IPS-18c (cell line): Measurements from ENCODE around the gene RER1.

Source experiments
- H3K4me3 ChIP-seq: 2 replicates; pipeline ENCODE4 v1.7.0; 2013; ENCODE audit warnings: low read depth, mild to moderate bottlenecking, low read length, moderate library complexity; ENCODE audit not compliant: insufficient read depth
- H3K9me3 ChIP-seq: one replicate; pipeline ENCODE4 v1.6.1; 2013; ENCODE audit warnings: mild to moderate bottlenecking, low read length, moderate library complexity; ENCODE audit not compliant: control insufficient read depth, insufficient read depth

Gene RER1

DNA sequence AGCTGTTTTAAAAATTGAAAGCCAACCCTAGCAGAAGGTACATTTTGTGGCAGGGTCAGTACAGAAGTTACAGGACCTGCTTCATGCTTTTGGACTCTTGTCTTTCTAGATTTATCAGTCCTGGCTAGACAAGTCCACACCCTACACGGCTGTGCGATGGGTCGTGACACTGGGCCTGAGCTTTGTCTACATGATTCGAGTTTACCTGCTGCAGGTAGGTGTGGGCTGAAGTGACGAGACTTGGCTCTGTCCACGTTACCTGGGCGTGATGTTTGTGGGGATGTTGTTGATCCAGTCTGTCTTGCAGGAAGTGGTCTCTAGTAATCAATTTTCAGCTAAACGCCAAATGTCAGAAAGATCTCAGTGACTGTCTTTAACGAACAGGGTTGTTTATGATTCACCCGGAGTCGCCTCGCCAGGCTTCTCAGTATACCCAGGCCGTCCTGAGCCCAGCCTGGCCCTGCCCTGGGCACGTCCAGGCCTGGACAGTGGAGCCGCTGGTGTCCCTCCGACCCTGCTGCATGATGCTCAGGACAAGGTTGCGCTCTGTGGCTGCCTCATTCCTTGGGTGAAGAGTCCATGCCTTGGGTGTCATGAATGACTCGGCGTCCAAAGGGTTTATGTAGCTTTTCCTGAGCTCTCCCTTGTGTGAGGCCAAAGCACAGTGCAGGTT is 5.5 kb downstream of the RER1 start:
- no peak overlapping the region for H3K4me3 ChIP-seq
- no peaks in the 10 kb centered on the region for H3K9me3 ChIP-seq

DNA sequence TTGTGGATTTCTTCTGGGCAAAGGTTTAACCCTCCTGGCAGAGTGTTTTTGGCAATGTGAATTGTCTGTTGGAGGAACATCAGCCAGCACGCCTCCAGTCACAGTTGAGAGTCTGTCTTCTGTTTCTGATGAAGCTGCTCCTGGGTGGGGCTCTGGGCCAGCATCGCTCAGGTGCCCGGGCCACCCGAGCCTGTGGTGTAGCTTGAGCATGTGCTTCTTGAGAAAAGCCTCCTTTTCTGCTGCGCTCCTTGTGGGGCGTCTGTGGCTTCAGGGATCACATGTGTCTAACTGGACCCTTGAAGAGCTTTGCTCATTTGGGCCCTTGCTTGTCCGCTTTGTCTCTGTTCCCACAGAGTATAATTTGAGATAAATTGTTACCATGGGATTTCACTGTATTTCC is 7.2 kb downstream of the RER1 start:
- Histone ChIP-seq H3K9me3 (no peaks in the 10 kb centered on the region), H3K4me3 (no peak overlapping the region)

DNA sequence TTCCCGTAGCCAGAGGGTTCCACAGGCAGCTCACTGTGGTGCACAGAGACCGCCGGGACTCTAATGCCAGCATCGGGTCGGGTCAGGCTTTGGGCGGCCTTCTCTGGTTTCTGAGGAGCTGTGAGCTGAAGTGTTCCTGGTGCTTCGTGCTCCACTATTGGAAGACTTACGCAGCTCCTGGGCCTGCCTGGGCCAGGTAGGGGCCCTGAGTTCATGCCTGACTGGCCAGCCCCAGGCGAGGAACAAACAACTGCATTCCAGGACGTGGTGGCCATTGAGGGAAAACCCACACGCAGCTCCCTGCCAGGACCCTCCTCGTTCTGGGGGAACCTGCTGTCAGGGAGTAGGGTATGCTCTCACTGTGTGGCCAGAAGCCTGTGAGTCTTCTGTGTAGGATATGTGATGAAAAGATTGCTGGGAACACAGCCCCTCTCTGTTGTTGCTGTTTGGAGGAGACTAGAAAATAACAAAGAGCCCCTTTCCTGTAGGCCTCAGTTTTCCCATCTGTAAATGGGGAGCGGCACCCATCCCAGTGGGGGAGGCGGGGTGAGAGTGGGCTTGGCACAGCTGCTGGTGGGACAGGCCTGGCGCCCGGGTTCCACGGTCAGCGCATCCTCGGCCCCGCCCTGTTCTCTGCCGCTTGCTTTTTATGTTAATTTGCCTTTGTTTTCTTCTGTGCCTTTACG is 8.4 kb downstream of the RER1 start:
- H3K4me3 ChIP-seq, result no peak overlapping the region

DNA sequence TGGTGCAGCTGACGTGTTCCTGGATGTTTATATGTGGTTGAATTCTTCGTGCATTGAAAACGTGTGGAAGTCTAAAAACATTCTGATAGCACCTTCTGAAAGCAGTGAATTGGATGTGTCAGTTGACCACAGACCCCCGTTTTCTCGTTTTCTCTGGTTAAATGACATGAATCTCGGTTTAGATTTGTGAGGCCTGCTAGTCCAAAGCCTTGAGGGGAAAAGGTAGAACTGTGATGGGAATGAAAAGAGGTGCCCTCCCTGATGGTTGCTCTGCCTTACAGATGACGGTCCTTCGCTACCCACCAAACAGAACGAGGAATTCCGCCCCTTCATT is 8.9 kb downstream of the RER1 start:
- Histone ChIP-seq H3K4me3 (no peak overlapping the region), H3K9me3 (no peaks in the 10 kb centered on the region)

More for the DNA sequence above, 8.4 kb downstream of the RER1 start:
- no peaks in the 10 kb centered on the region for H3K9me3 ChIP-seq

DNA sequence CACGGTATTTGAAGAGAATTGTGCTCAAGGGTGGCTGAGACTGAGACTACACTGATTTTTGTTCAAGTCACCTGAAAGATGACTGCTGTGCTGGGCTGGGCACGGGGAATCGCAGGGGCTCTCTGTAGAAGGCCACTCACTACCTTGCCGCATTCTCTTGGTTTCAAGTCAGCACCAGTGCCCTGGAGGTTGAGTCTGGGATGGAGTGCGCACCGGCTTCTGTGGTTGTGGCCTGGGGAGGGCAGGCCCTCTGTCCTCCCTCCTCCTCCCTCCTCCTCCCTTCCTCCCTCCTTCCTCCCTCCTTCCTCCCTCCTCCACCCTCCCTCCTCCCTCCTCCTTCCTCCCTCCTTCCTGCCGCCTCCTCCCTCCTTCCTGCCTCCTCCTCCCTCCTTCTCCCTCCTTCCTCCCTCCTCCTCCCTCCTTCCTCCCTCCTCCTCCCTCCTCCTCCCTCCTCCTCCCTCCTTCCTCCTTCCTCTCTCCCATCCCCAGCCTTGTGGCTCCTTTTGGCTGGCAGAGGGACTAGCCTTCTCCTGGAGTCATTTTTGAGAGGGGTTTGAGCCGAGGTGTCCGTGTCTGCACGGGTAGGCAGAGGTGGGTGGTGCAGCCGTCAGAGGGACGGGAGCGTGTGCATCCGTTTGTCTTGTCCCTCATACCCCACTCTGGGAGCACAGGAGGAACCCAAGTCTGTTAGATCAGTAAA is 9.5 kb downstream of the RER1 start:
- H3K4me3 ChIP-seq, result no peak overlapping the region
- no peaks in the 10 kb centered on the region for H3K9me3 ChIP-seq

DNA sequence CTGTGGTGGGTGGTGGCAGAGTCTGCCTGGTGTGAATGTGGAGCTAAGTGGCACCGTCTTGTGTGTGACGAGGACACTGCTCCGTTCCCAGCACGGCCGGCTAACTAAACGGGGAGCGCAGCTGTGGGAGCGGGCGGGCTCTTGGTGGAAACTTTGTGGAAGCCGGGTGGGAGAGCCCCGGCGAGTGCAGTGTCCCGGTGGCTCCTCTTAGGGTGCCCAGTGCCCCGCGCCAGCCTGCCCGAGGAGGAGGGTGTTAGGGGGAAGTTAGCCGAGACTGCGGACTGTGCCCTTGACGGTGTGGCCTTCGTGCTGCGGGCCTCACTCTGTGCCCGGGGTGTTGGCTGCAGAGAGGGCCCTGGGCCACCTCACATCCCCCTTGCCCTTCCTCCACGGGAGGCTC is 10.8 kb downstream of the RER1 start:
- no peak overlapping the region for H3K4me3 ChIP-seq
- H3K9me3 ChIP-seq, result no peaks in the 10 kb centered on the region

DNA sequence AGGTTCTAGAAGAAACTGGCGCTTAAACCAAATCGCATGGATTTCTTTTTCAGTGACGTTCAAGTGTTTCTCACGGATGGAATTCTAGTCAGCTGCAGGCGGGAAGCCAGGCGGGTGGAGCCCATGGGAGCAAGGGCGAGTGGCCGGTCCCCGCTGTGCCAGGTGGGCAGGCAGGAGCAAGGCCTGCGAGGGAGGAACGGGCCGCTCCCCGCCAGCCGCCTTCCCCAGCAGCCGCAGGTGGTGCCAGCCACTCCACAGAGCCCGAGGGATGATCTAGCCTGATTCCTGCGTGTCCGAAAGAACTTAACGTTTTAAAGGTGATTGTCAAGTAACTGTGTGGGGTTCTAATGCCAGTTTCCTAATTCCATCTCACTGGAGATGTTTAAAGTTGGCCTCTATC is 11.6 kb downstream of the RER1 start:
- Histone ChIP-seq H3K4me3 (no peak overlapping the region), H3K9me3 (no peaks in the 10 kb centered on the region)

DNA sequence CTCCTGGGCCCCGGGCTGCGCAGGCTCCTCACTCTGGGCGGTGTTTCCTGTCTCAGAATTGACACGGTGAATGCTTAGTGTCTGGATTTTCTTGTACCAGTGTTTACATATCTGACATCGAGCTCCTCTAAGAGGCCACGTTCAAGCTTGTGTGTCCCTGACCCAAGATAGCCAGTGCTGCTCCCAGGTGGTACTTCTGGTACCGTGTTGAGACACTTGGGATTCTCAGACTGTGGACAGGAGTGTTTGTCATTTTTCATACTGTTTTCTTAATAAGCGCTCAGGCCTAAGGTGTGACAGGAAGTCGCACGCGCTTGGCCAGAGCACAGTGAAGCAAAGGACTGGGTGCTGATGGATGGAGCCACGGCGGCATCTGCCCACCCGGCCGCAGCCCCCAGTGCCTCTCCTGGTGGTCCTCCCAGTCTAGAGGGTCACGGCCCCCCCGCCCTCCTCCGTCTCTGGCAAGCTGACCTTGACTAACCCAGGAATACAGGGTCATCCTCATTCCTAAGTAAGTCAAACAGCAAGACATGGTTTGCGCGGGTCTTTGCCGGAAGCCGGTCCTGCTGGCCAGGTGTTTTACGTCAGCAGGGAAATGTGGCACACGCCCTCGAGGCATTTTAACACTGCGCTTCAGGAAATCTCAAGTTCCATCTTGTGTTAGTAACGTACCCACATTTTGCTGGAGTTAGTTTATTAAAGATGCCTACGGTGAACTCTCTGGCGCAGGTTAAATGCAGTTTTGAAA is 12.7 kb downstream of the RER1 start:
- no peaks in the 10 kb centered on the region for H3K9me3 ChIP-seq
- no peak overlapping the region for H3K4me3 ChIP-seq

DNA sequence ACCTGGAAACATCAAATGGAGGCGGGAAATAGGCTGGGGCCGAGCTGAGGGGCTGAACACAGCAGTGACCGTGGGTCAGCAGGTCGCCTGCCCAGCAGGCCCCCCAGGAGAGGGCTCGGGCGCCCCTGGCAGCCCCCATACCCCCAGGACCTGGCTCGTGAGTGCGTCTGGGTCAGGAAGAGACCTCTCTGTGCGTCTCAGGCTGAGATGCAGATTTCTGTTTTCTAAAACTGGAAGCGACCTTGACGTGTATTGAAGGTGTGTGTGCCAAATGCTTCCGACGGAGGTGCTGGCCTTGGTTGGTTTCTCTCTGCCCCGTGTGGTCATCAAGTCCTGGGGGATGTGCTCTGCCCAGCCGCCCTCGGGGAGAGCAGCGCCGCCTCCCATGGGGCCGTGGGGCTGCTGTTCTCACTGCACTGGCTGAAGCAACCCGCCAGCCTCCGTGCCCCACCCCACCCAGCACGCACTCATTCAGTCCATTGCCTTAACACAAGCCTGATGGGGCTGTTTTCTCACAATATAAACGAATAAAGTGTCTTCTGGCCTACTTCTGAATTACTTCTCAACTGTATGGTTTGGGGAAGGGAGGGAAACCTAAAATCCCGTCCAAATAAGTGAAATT is 13.4 kb downstream of the RER1 start:
- Histone ChIP-seq H3K4me3 (no peak overlapping the region), H3K9me3 (no peaks in the 10 kb centered on the region)

DNA sequence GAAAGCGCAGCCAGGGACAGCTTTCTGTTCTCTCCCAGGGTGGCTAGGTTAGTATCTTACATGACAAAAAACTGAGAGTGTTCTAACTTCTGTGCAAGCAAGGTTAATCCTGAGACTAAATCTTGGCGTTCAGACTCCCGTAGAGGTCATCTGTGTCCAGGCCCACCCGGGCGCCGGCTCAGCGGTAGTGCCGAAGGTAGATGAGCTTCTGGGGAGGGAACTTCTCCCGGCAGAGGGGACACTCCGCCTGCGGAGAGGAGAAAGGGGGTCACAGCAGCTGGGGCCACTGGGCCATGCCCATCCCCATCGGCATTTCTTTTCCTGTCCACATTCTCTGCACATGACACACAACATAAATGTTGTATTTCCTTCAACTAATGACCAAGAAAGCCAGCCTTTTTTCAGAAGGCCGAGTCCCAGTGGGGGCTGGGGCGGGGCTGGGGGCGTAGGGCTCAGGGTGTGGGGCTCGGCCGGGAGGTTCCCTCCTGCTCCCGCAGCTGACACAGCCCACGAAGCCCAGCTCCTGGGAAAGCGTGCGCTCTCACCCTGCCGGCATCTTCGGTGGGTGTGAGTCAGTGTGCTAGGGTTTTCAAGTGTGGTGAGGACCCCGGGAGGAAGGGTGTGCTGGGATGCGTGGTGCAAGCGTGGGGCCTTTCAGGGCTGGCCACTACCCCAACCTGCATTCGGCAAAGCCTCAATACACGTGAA is 14.1 kb downstream of the RER1 start:
- no peak overlapping the region for H3K4me3 ChIP-seq
- no peaks in the 10 kb centered on the region for H3K9me3 ChIP-seq

DNA sequence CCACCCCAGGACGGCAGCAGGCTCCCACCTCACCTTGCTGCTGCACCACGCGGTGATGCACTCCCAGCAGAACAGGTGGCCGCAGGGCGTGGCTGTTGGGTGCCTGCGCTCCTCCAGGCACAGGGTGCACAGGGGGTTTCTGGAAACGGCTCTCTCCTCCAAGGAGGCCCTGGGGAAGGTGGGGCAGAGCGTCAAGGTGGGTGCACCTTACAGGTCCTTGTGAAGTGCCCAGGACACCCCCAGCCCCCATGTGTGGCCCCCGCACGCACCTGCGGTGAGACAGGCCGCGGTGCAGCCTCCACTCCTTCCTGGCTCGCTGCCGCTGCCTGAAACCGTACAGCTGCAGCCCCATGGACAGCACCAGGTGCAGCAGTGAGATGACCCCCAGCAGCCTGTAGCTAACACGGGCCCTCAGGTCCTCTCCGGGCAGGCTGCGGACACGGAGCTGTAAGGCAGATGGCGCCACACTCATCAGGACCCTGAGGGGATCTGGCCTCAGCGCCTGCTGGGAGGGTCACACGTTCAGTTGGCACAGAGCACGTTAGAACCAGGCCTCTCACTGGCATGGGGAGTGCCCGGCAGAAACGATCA is 14.9 kb downstream of the RER1 start:
- H3K4me3 ChIP-seq, result no peak overlapping the region
- H3K9me3 ChIP-seq, result no peaks in the 10 kb centered on the region

DNA sequence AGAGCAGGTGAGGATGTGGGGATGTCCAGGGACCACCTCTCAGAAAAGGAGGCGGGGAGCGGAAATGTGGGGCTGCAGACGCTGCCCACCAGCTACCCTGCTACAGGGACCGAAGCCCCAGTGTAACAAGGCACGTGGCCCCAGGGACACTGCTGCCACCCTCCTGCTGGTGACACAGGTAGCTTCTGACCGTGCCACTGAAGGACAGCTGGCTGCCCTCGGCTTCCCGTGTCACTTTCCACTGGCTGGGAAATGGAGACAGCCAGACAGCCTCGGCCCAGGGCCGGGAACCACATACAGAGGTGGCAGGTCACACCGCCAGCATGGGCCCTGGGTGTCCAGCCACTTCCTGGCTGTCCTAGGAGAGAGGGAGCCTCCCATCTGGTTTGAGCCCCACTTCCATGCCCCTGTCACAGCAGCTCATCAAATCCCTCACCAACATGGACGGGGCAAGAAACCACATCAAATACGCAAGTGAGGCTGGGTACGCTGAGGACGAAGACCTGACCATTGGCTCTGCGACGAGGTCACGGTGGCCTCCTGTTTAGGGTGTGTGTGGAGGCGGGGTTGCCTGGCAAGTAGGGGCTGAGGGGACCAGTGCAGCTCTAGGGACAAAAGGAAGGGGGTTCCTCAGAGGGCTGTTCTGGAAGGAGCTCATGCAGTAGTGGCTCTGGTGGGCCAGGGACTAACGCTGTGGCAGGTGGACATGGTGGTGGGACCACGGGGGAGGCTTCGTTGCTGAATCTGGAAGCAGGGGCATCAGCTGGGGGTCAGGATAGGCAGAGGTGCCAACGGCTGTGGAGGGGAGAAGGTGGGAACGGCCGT is 15.7 kb downstream of the RER1 start:
- Histone ChIP-seq H3K9me3 (no peaks in the 10 kb centered on the region), H3K4me3 (no peak overlapping the region)

DNA sequence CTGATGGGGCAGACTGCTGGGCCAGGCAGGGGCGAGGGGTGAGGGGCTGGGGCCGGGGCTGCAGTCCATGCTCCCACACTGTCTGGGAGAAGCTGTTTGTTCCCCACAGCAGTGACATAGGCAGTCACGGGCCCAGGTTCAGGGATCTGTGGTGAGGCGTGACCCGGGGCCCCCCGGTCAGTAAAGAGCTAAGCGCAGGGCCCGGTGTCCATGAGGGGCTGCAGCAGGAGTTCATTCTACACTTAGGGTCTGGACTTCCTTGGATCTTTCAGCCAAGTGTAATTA is 16.3 kb downstream of the RER1 start:
- H3K9me3 ChIP-seq, result no peaks in the 10 kb centered on the region
- no peak overlapping the region for H3K4me3 ChIP-seq

DNA sequence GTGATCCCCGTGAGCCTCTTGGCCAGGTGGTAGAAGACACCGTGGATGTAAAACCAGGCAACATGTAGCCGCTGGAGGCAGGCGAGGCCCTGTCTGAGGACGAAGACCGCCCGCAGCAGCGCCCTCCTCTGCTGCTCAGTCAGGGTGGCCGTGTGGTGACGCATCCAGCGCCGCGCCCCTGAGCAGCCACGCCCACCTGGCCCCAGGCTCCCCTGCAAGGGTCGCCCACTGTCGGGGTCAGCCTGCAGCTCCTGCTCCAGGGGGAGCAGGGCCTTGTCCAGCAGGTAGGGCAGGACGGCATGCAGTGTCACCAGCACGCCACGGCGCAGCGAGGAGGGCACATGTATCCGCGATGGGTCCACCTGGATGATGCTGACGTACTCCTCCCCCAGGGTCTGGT is 16.8 kb downstream of the RER1 start:
- Histone ChIP-seq H3K9me3 (no peaks in the 10 kb centered on the region), H3K4me3 (no peak overlapping the region)

DNA sequence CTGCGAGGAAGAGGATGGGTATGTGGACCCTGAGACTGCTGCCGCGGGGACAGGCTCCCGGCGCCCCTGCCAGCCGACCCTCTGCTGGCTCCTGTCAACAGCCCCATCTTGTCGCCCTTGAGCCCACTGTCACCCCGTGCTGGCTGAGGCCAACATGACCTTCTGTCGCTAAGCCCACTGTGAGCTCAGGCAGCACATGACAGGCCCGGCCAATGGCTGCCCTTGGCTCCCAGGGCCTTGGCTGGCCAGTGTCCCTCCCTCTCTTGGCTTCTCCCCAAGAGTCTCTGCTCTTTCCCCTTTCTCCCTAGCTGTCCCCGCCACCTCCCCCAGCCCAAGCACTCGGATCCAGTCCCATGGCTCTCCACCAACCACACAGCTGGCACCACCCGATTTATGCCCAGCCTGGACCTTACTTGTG is 17.2 kb downstream of the RER1 start:
- Histone ChIP-seq H3K4me3 (no peak overlapping the region), H3K9me3 (no peaks in the 10 kb centered on the region)

DNA sequence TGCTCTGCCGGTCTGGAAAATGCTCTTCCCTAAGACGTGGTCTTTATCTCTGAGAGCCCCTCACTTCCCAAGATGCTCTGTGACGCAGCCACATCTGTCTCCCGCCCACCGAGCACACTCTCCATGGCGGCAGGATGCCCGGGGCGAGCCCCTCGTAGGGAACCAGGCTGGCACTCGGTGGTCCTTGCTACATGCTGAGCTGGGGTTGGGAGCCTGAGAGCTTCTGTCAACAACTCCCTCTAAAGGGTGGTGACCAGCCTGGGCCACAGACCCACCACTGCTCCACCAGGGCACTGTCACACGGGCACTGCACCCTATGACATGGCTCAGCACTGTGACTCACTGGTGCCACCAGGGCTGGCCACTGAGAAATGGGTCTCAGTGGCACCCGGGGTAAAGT is 18.1 kb downstream of the RER1 start:
- no peaks in the 10 kb centered on the region for H3K9me3 ChIP-seq
- H3K4me3 ChIP-seq, result no peak overlapping the region
